Measurements from ENCODE around the gene MAP2.

Gene MAP2

GRCh38 chr2:209600341-209601171, 176.7 kb downstream of the MAP2 start:
- no peak for ATAC-seq

GRCh38 chr2:209601497-209601896, 177.7 kb downstream of the MAP2 start:
- no peak for ATAC-seq

- ATAC-seq = no peak
These were observed 178.4 kb downstream of the MAP2 start for GRCh38 chr2:209602259-209602658.

GRCh38 chr2:209609531-209609930, 185.7 kb downstream of the MAP2 start:
- no peak for ATAC-seq

GRCh38 chr2:209610631-209611030, 186.8 kb downstream of the MAP2 start:
- no peak for ATAC-seq

- no peak for ATAC-seq
These were observed 189.9 kb downstream of the MAP2 start for GRCh38 chr2:209613649-209614305.

GRCh38 chr2:209614690-209615369, 191.0 kb downstream of the MAP2 start:
- ATAC-seq = no peak

GRCh38 chr2:209619782-209620181, 195.9 kb downstream of the MAP2 start:
- ATAC-seq = no peak

- ATAC-seq = no peak
These were observed 200.5 kb downstream of the MAP2 start for GRCh38 chr2:209624192-209624938.

- no peak for ATAC-seq
These were observed 205.8 kb downstream of the MAP2 start for GRCh38 chr2:209629597-209629996.

GRCh38 chr2:209633911-209634310, 210.1 kb downstream of the MAP2 start:
- no peak for ATAC-seq

GRCh38 chr2:209636076-209636475, 212.2 kb downstream of the MAP2 start:
- ATAC-seq = no peak

- ATAC-seq = no peak
These were observed 213.4 kb downstream of the MAP2 start for GRCh38 chr2:209637293-209637692.

- peak; percentile 48 to 49 for ATAC-seq
These were observed 214.5 kb downstream of the MAP2 start for GRCh38 chr2:209638346-209638745.

GRCh38 chr2:209640358-209640757, 216.5 kb downstream of the MAP2 start:
- ATAC-seq = no peak

- ATAC-seq = peak in 1 of 2 donors; percentile 38
These were observed 218.4 kb downstream of the MAP2 start for GRCh38 chr2:209642146-209642820.

GRCh38 chr2:209644842-209645241, 221.0 kb downstream of the MAP2 start:
- no peak for ATAC-seq

GRCh38 chr2:209648714-209649113, 224.9 kb downstream of the MAP2 start:
- no peak for ATAC-seq

GRCh38 chr2:209653134-209653533, 229.3 kb downstream of the MAP2 start:
- ATAC-seq = no peak

GRCh38 chr2:209661286-209661894, 237.5 kb downstream of the MAP2 start:
- no peak for ATAC-seq

GRCh38 chr2:209662021-209662420, 238.2 kb downstream of the MAP2 start:
- ATAC-seq = no peak

GRCh38 chr2:209663139-209663538, 239.3 kb downstream of the MAP2 start:
- no peak for ATAC-seq

Data from activated CD4-positive, CD25-positive, alpha-beta regulatory T cell treated with anti-CD3 and anti-CD28 coated beads, Interleukin-2, amount 50 U/mL, for 24 hours (primary cell).